HEK293 (cell line): ENCODE results near the gene PC.
A peak's percentile ranks its signal among the peaks of the same experiment; 100 is the strongest.

ENCODE experiments used
- EGR2 ChIP-seq: fragments of 450-650 bp; formaldehyde crosslinking; IDR thresholded peaks from 2 replicates; pipeline ENCODE4 v1.5.1; 2016; ENCODE audit warnings: low read depth, missing biosample characterization, missing genetic modification characterization
- GLIS1 ChIP-seq: fragments of 450-650 bp; formaldehyde crosslinking; IDR thresholded peaks from 2 replicates; pipeline ENCODE4 v1.5.1; 2016; ENCODE audit warnings: missing biosample characterization, missing genetic modification characterization
- KLF16 ChIP-seq: fragments of 450-650 bp; formaldehyde crosslinking; IDR thresholded peaks from 2 replicates; pipeline ENCODE4 v1.5.1; 2017; ENCODE audit warnings: missing biosample characterization, missing genetic modification characterization
- MZF1 ChIP-seq: fragments of 450-650 bp; formaldehyde crosslinking; IDR thresholded peaks from 2 replicates; pipeline ENCODE4 v1.5.1; 2017; ENCODE audit warnings: missing biosample characterization, missing genetic modification characterization, borderline replicate concordance
- SP2 ChIP-seq: fragments of 450-650 bp; formaldehyde crosslinking; IDR thresholded peaks from 2 replicates; pipeline ENCODE4 v1.5.1; 2016; ENCODE audit warnings: missing biosample characterization, missing genetic modification characterization
- ZNF169 ChIP-seq: fragments of 450-650 bp; formaldehyde crosslinking; IDR thresholded peaks from 2 replicates; pipeline ENCODE4 v1.5.1; 2016; ENCODE audit warnings: missing biosample characterization, missing genetic modification characterization
- ZNF184 ChIP-seq: fragments of 450-650 bp; IDR thresholded peaks from 2 replicates; pipeline ENCODE4 v1.5.1; 2018; ENCODE audit warnings: missing biosample characterization, mild to moderate bottlenecking, missing genetic modification characterization
- ZNF37A ChIP-seq: fragments of 450-650 bp; IDR thresholded peaks from 2 replicates; pipeline ENCODE4 v1.5.1; 2018; ENCODE audit warnings: missing biosample characterization, missing genetic modification characterization
- ZNF501 ChIP-seq: fragments of 450-650 bp; formaldehyde crosslinking; IDR thresholded peaks from 2 replicates; pipeline ENCODE4 v1.5.1; 2016; ENCODE audit warnings: missing biosample characterization, missing genetic modification characterization
- ZNF555 ChIP-seq: fragments of 450-650 bp; formaldehyde crosslinking; conservative IDR thresholded peaks from 2 replicates; pipeline ENCODE4 v1.5.1; 2017; ENCODE audit warnings: missing biosample characterization, mild to moderate bottlenecking, missing genetic modification characterization, inconsistent platforms
- ZNF560 ChIP-seq: fragments of 450-650 bp; formaldehyde crosslinking; IDR thresholded peaks from 2 replicates; pipeline ENCODE4 v1.5.1; 2017; ENCODE audit warnings: missing biosample characterization, missing genetic modification characterization, borderline replicate concordance
- ZNF610 ChIP-seq: fragments of 450-650 bp; formaldehyde crosslinking; IDR thresholded peaks from 2 replicates; pipeline ENCODE4 v1.5.1; 2016; ENCODE audit warnings: missing biosample characterization, missing genetic modification characterization, borderline replicate concordance
- ZNF623 ChIP-seq: fragments of 450-650 bp; formaldehyde crosslinking; IDR thresholded peaks from 2 replicates; pipeline ENCODE4 v1.5.1; 2016; ENCODE audit warnings: missing biosample characterization, missing genetic modification characterization
- ZNF624 ChIP-seq: fragments of 450-650 bp; formaldehyde crosslinking; IDR thresholded peaks from 2 replicates; pipeline ENCODE4 v1.5.1; 2017; ENCODE audit warnings: missing biosample characterization, missing genetic modification characterization
- ZNF629 ChIP-seq: fragments of 450-650 bp; formaldehyde crosslinking; IDR thresholded peaks from 2 replicates; pipeline ENCODE4 v1.5.1; 2017; ENCODE audit warnings: missing biosample characterization, missing genetic modification characterization
- ZNF677 ChIP-seq: fragments of 450-650 bp; IDR thresholded peaks from 2 replicates; pipeline ENCODE4 v1.5.0; 2018; ENCODE audit warnings: missing biosample characterization, mild to moderate bottlenecking, missing genetic modification characterization, moderate library complexity
- TF ChIP-seq, protein P1 (sequence below): fragments of 450-650 bp; formaldehyde crosslinking; conservative IDR thresholded peaks from 2 replicates; pipeline ENCODE4 v1.5.1; 2016; ENCODE audit warnings: low read depth, missing biosample characterization, missing genetic modification characterization
- TF ChIP-seq, protein P2 (sequence below): fragments of 450-650 bp; formaldehyde crosslinking; IDR thresholded peaks from 2 replicates; pipeline ENCODE4 v1.5.1; 2017; ENCODE audit warnings: missing biosample characterization, missing genetic modification characterization
- TF ChIP-seq, protein P3 (sequence below): fragments of 450-650 bp; formaldehyde crosslinking; IDR thresholded peaks from 2 replicates; pipeline ENCODE4 v1.5.1; 2016; ENCODE audit warnings: missing biosample characterization, missing genetic modification characterization
- TF ChIP-seq, protein P4 (sequence below): fragments of 450-650 bp; formaldehyde crosslinking; IDR thresholded peaks from 2 replicates; pipeline ENCODE4 v1.5.1; 2016; ENCODE audit warnings: missing biosample characterization, missing genetic modification characterization
- TF ChIP-seq, protein P5 (sequence below): fragments of 450-650 bp; formaldehyde crosslinking; IDR thresholded peaks from 2 replicates; pipeline ENCODE4 v1.5.1; 2016; ENCODE audit warnings: missing biosample characterization, missing genetic modification characterization
- TF ChIP-seq, protein P6 (sequence below): fragments of 450-650 bp; formaldehyde crosslinking; IDR thresholded peaks from 2 replicates; pipeline ENCODE4 v1.5.1; 2017; ENCODE audit warnings: missing biosample characterization, mild to moderate bottlenecking, missing genetic modification characterization, moderate library complexity
- TF ChIP-seq, protein P7 (sequence below): fragments of 450-650 bp; formaldehyde crosslinking; IDR thresholded peaks from 2 replicates; pipeline ENCODE4 v1.5.1; 2016; ENCODE audit warnings: missing biosample characterization, missing genetic modification characterization

PC gene

DNA sequence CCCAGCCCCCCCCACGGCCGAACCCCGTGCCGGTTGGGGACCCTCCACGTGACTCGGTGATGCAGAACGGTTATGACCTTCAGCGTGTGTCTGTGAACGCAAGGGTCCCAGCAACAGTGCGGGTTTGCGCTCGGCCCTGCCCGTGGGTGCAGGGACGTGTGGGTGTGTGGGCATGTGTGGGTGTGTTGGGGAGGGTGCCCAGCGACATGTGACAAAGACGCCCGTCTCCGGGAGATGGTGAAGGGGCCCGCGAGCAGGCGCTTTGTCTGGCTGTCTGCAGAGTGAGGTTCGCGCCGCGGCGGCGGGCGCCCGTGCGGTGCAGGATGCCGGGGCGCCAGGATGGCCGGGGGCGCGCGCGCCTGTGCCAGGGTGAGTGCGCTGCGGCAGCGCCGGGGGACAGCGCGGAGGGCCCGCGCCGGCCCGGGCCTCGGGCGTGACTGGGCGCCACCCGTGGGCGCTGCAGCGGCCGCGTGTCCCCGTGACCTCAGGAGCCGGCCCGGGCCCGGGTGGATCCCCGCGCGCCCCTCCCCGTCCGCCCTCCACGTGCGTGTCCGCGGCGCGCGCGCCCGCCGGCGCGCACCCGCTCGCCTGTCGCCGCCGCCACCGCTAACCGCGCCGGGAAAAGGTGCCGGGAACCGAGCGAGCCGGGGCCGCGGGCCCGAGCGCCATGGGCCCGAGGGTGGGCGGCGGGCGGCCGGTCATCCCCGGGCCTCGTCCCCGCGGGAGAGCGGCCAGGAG, 101.5 kb downstream of the PC start, which contains the start of gene LRFN4 (continued):
- TF ChIP-seq, protein P1, sequence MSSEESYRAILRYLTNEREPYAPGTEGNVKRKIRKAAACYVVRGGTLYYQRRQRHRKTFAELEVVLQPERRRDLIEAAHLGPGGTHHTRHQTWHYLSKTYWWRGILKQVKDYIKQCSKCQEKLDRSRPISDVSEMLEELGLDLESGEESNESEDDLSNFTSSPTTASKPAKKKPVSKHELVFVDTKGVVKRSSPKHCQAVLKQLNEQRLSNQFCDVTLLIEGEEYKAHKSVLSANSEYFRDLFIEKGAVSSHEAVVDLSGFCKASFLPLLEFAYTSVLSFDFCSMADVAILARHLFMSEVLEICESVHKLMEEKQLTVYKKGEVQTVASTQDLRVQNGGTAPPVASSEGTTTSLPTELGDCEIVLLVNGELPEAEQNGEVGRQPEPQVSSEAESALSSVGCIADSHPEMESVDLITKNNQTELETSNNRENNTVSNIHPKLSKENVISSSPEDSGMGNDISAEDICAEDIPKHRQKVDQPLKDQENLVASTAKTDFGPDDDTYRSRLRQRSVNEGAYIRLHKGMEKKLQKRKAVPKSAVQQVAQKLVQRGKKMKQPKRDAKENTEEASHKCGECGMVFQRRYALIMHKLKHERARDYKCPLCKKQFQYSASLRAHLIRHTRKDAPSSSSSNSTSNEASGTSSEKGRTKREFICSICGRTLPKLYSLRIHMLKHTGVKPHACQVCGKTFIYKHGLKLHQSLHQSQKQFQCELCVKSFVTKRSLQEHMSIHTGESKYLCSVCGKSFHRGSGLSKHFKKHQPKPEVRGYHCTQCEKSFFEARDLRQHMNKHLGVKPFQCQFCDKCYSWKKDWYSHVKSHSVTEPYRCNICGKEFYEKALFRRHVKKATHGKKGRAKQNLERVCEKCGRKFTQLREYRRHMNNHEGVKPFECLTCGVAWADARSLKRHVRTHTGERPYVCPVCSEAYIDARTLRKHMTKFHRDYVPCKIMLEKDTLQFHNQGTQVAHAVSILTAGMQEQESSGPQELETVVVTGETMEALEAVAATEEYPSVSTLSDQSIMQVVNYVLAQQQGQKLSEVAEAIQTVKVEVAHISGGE = no peak
- TF ChIP-seq ZNF37A (tag by site-specific recombination) = no peak
- no peak for TF ChIP-seq ZNF610 (tag by site-specific recombination)
- TF ChIP-seq ZNF624 (tag by site-specific recombination) = no peak
- TF ChIP-seq, protein P2, sequence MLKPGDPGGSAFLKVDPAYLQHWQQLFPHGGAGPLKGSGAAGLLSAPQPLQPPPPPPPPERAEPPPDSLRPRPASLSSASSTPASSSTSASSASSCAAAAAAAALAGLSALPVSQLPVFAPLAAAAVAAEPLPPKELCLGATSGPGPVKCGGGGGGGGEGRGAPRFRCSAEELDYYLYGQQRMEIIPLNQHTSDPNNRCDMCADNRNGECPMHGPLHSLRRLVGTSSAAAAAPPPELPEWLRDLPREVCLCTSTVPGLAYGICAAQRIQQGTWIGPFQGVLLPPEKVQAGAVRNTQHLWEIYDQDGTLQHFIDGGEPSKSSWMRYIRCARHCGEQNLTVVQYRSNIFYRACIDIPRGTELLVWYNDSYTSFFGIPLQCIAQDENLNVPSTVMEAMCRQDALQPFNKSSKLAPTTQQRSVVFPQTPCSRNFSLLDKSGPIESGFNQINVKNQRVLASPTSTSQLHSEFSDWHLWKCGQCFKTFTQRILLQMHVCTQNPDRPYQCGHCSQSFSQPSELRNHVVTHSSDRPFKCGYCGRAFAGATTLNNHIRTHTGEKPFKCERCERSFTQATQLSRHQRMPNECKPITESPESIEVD (tag by site-specific recombination) = no peak
- no peak for TF ChIP-seq ZNF677 (tag by site-specific recombination)
- TF ChIP-seq SP2 (tag by site-specific recombination) = no peak
- TF ChIP-seq ZNF184 (tag by site-specific recombination) = no peak
- TF ChIP-seq, protein P3, sequence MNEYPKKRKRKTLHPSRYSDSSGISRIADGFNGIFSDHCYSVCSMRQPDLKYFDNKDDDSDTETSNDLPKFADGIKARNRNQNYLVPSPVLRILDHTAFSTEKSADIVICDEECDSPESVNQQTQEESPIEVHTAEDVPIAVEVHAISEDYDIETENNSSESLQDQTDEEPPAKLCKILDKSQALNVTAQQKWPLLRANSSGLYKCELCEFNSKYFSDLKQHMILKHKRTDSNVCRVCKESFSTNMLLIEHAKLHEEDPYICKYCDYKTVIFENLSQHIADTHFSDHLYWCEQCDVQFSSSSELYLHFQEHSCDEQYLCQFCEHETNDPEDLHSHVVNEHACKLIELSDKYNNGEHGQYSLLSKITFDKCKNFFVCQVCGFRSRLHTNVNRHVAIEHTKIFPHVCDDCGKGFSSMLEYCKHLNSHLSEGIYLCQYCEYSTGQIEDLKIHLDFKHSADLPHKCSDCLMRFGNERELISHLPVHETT = no peak
- no peak for TF ChIP-seq ZNF623 (tag by site-specific recombination)
- peak; percentile 96 for TF ChIP-seq EGR2 (tag by site-specific recombination)
- TF ChIP-seq ZNF501 (tag by site-specific recombination) = no peak
- no peak for TF ChIP-seq MZF1 (tag by site-specific recombination)
- TF ChIP-seq GLIS1 (tag by site-specific recombination) = peak; percentile 69
- peak; percentile 74 for TF ChIP-seq KLF16 (tag by site-specific recombination)
- TF ChIP-seq, protein P4, sequence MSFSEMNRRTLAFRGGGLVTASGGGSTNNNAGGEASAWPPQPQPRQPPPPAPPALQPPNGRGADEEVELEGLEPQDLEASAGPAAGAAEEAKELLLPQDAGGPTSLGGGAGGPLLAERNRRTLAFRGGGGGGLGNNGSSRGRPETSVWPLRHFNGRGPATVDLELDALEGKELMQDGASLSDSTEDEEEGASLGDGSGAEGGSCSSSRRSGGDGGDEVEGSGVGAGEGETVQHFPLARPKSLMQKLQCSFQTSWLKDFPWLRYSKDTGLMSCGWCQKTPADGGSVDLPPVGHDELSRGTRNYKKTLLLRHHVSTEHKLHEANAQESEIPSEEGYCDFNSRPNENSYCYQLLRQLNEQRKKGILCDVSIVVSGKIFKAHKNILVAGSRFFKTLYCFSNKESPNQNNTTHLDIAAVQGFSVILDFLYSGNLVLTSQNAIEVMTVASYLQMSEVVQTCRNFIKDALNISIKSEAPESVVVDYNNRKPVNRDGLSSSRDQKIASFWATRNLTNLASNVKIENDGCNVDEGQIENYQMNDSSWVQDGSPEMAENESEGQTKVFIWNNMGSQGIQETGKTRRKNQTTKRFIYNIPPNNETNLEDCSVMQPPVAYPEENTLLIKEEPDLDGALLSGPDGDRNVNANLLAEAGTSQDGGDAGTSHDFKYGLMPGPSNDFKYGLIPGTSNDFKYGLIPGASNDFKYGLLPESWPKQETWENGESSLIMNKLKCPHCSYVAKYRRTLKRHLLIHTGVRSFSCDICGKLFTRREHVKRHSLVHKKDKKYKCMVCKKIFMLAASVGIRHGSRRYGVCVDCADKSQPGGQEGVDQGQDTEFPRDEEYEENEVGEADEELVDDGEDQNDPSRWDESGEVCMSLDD (tag by site-specific recombination) = peak; percentile 94
- TF ChIP-seq, protein P5, sequence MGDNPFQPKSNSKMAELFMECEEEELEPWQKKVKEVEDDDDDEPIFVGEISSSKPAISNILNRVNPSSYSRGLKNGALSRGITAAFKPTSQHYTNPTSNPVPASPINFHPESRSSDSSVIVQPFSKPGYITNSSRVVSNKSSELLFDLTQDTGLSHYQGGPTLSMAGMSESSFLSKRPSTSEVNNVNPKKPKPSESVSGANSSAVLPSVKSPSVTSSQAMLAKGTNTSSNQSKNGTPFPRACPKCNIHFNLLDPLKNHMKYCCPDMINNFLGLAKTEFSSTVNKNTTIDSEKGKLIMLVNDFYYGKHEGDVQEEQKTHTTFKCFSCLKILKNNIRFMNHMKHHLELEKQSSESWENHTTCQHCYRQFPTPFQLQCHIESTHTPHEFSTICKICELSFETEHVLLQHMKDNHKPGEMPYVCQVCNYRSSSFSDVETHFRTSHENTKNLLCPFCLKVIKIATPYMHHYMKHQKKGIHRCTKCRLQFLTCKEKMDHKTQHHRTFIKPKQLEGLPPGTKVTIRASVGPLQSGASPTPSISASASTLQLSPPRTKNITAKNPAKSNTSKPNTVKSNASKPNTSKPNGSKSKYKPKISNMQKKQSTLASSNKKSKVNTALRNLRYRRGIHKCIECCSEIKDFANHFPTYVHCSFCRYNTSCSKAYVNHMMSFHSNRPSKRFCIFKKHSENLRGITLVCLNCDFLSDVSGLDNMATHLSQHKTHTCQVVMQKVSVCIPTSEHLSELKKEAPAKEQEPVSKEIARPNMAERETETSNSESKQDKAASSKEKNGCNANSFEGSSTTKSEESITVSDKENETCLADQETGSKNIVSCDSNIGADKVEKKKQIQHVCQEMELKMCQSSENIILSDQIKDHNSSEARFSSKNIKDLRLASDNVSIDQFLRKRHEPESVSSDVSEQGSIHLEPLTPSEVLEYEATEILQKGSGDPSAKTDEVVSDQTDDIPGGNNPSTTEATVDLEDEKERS (tag by site-specific recombination) = no peak
- TF ChIP-seq, protein P6, sequence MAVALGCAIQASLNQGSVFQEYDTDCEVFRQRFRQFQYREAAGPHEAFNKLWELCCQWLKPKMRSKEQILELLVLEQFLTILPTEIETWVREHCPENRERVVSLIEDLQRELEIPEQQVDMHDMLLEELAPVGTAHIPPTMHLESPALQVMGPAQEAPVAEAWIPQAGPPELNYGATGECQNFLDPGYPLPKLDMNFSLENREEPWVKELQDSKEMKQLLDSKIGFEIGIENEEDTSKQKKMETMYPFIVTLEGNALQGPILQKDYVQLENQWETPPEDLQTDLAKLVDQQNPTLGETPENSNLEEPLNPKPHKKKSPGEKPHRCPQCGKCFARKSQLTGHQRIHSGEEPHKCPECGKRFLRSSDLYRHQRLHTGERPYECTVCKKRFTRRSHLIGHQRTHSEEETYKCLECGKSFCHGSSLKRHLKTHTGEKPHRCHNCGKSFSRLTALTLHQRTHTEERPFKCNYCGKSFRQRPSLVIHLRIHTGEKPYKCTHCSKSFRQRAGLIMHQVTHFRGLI = no peak
- TF ChIP-seq ZNF169 (tag by site-specific recombination) = no peak
- TF ChIP-seq ZNF629 (tag by site-specific recombination) = no peak
- no peak for TF ChIP-seq ZNF560 (tag by site-specific recombination)
- no peak for TF ChIP-seq ZNF555
- TF ChIP-seq, protein P7, sequence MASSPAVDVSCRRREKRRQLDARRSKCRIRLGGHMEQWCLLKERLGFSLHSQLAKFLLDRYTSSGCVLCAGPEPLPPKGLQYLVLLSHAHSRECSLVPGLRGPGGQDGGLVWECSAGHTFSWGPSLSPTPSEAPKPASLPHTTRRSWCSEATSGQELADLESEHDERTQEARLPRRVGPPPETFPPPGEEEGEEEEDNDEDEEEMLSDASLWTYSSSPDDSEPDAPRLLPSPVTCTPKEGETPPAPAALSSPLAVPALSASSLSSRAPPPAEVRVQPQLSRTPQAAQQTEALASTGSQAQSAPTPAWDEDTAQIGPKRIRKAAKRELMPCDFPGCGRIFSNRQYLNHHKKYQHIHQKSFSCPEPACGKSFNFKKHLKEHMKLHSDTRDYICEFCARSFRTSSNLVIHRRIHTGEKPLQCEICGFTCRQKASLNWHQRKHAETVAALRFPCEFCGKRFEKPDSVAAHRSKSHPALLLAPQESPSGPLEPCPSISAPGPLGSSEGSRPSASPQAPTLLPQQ = peak; percentile 44; the same call in 1 of the 2 replicates
